Transverse colon (tissue), 4 donors: ENCODE results near the gene ZNRF3. TPM values are rescaled to one million over a fixed set of nuclear protein-coding genes. Genes with fewer than 3 reads are reported as not detected.

Source experiments
- DNase-seq: peaks from one replicate; pipeline ENCODE4 v3.0.0-alpha.2; 2019
- H3K27ac ChIP-seq, 4 donors: fragments of 200-600 bp; sonication (generic); 2 replicates each; pipeline ENCODE4 v1.5.1; 2016 to 2018; ENCODE audit warnings: inconsistent platforms in 4 of 4
- H3K27me3 ChIP-seq: fragments of 200-600 bp; sonication (generic); 2 replicates; pipeline ENCODE4 v1.5.1; 2017; ENCODE audit warnings: inconsistent platforms
- H3K36me3 ChIP-seq, 4 donors: fragments of 200-600 bp; sonication (generic); 2 replicates each; pipeline ENCODE4 v1.5.1; 2017 to 2019; ENCODE audit warnings: inconsistent platforms in 4 of 4
- H3K4me1 ChIP-seq, 4 donors: fragments of 200-600 bp; sonication (generic); 2 replicates each; pipeline ENCODE4 v1.5.1; 2017 to 2020; ENCODE audit warnings: inconsistent platforms in 4 of 4
- H3K4me3 ChIP-seq, 4 donors: fragments of 200-600 bp; sonication (generic); 1 replicate in 1 of 4; 2 replicates in 3 of 4; pipeline versions ENCODE4 v1.5.1 to v1.6.1; 2017 to 2019; ENCODE audit warnings: inconsistent platforms in 4 of 4
- H3K9me3 ChIP-seq, 2 donors: fragments of 200-600 bp; sonication (generic); 2 replicates each; pipeline ENCODE4 v1.5.1; 2017 to 2019; ENCODE audit warnings: inconsistent platforms in 2 of 2
- CTCF ChIP-seq, 5 experiments: fragments of 200-600 bp in 3 of 5; fragments of 450-650 bp in 2 of 5; sonication (generic) in 3 of 5; IDR thresholded peaks; 1 replicate in 2 of 5; 2 replicates in 3 of 5; pipeline ENCODE4 v1.5.1; 2016 to 2017; ENCODE audit warnings: antibody characterized with exemption in 5 of 5, inconsistent platforms in 3 of 5, mild to moderate bottlenecking in 2 of 5, moderate library complexity in 1 of 5
- EP300 ChIP-seq: sonication (generic); formaldehyde crosslinking; IDR thresholded peaks from one replicate; pipeline ENCODE4 v1.6.1; 2017; ENCODE audit warnings: antibody characterized with exemption, low read depth
- POLR2A ChIP-seq: fragments of 450-650 bp; IDR thresholded peaks from one replicate; pipeline ENCODE4 v1.6.1; 2016; ENCODE audit warnings: antibody characterized with exemption, mild to moderate bottlenecking, moderate library complexity
- POLR2AphosphoS5 ChIP-seq, 3 donors: sonication (generic); formaldehyde crosslinking; IDR thresholded peaks; one replicate each; pipeline ENCODE4 v1.6.1; 2016; ENCODE audit warnings: antibody characterized with exemption in 3 of 3
- WGBS, 2 donors: methylation state at CpG; one replicate each; pipeline ENCODE4 v1.1.5; 2018; ENCODE audit warnings: low coverage in 1 of 2; 5-methylcytosine and 5-hydroxymethylcytosine counted together
- in situ Hi-C, 4 donors: fragments of 200-750 bp; cut with MboI; loops; one replicate each; pipeline versions ENCODE4 v1.15.0 to v1.15.1; 2017; ENCODE audit warnings: low sequenced_read_pairs in 3 of 4, low pct_ligation_motif_present in 1 of 4, low pct_unique_long_range_greater_than_20kb in 1 of 4
- intact Hi-C: fragments of 100-400 bp; cut with DNase I; formaldehyde crosslinking; loops from one replicate; pipeline ENCODE4 v1.15.1; 2023; ENCODE audit warnings: low total_unique reads
- total RNA-seq, 4 donors: library from RNA; depleted of rRNA; stranded (reverse); fragments of >200 nt; gene quantifications; one replicate each; pipeline ENCODE4 v1.1.0, GENCODE V29; 2016

ZNRF3 gene
- total RNA-seq, 4 donors from 2014 or later = 4.5 to 10.7 (median 8.3) TPM

GRCh38 chr22:28952857-28953256 lies 69.5 kb downstream of the ZNRF3 start:
- TF ChIP-seq CTCF (IDR thresholded peaks at IDR 0.05) (no peak), POLR2AphosphoS5 (IDR thresholded peaks at IDR 0.05) (no peak), EP300 (no peak), POLR2A (no peak)
- WGBS, 2 donors = 55 to 60% methylated on average over 1 to 2 of the region's 2 CpGs

GRCh38 chr22:28953403-28953802 lies 70.0 kb downstream of the ZNRF3 start:
- WGBS, 2 donors = 51% methylated on average over 2 of the region's 2 CpGs; no CpG with 5 or more reads in 1 of the 2 donors
- in situ Hi-C loops = no loop called here

More at GRCh38 chr22:28952857-28953256, 69.5 kb downstream of the ZNRF3 start:
- Histone ChIP-seq H3K27me3 (no peaks in the 10 kb centered on the region), H3K4me1 (peaks cover 3 to 30% (median 17%) of the 10 kb centered on the region in 4 donors), H3K36me3 (no peaks in the 10 kb centered on the region), H3K27ac (peak overlapping the region in 2 of 4 donors; percentile 46 to 56), H3K4me3 (no peak overlapping the region), H3K9me3 (no peaks in the 10 kb centered on the region)
- in situ Hi-C loops (no loop called here), intact Hi-C loops (no loop called here)
- DNase-seq = no peak

GRCh38 chr22:28953976-28954880 lies 70.9 kb downstream of the ZNRF3 start:
- no peak for DNase-seq
- peaks cover 3 to 32% (median 18%) of the 10 kb centered on the region in 4 donors for H3K4me1 ChIP-seq
- TF ChIP-seq EP300 = no peak
- TF ChIP-seq CTCF (IDR thresholded peaks at IDR 0.05) = no peak
- no peak for TF ChIP-seq POLR2A
- no peak for TF ChIP-seq POLR2AphosphoS5 (IDR thresholded peaks at IDR 0.05)
- intact Hi-C loops = no loop called here
- H3K27ac ChIP-seq = no peak overlapping the region
- 87 to 89% methylated on average over 5 to 6 of the region's 6 CpGs for WGBS, 2 donors
- in situ Hi-C loops = no loop called here
- H3K4me3 ChIP-seq = no peak overlapping the region
- no peaks in the 10 kb centered on the region for H3K36me3 ChIP-seq
- no peaks in the 10 kb centered on the region for H3K9me3 ChIP-seq
- no peaks in the 10 kb centered on the region for H3K27me3 ChIP-seq

More at GRCh38 chr22:28953403-28953802, 70.0 kb downstream of the ZNRF3 start:
- intact Hi-C loops = no loop called here
- no peaks in the 10 kb centered on the region for H3K27me3 ChIP-seq
- TF ChIP-seq CTCF (IDR thresholded peaks at IDR 0.05) (no peak), POLR2A (no peak), POLR2AphosphoS5 (IDR thresholded peaks at IDR 0.05) (no peak), EP300 (no peak)
- no peaks in the 10 kb centered on the region for H3K9me3 ChIP-seq
- peak overlapping the region in 2 of 4 donors; percentile 46 to 56 for H3K27ac ChIP-seq
- H3K4me3 ChIP-seq = no peak overlapping the region
- H3K36me3 ChIP-seq = no peaks in the 10 kb centered on the region
- no peak for DNase-seq
- peaks cover 3 to 31% (median 16%) of the 10 kb centered on the region in 4 donors for H3K4me1 ChIP-seq

- Histone ChIP-seq H3K27me3 (no peaks in the 10 kb centered on the region), H3K4me1 (peaks cover 0 to 32% (median 14%) of the 10 kb centered on the region in 4 donors), H3K9me3 (no peaks in the 10 kb centered on the region), H3K27ac (no peak overlapping the region), H3K36me3 (no peaks in the 10 kb centered on the region), H3K4me3 (no peak overlapping the region)
- 73 to 77% methylated on average over 3 to 5 of the region's 5 CpGs for WGBS, 2 donors
- intact Hi-C loops (loop anchor here (5.0 kb wide), 1 partner anchor 76 kb away; no protein-coding TSS in a partner anchor), in situ Hi-C loops (no loop called here)
- peak; percentile 24 for DNase-seq
- TF ChIP-seq POLR2A (no peak), EP300 (no peak), CTCF (IDR thresholded peaks at IDR 0.05) (no peak), POLR2AphosphoS5 (IDR thresholded peaks at IDR 0.05) (no peak)
Observed at GRCh38 chr22:28955817-28956216, 72.4 kb downstream of the ZNRF3 start.
